Nephron progenitor cell (in vitro differentiated cells): ENCODE measurements around the gene PHLPP2.
A peak's percentile ranks its signal among the peaks of the same experiment; 100 is the strongest.

Experiments
- DNase-seq: peaks from one replicate; pipeline ENCODE4 v3.0.0; 2021
- H3K27ac Mint-ChIP-seq: 2 replicates; pipeline ENCODE4 v1.8.0; 2021; ENCODE audit warnings: mild to moderate bottlenecking, moderate library complexity, mixed read lengths
- H3K27me3 Mint-ChIP-seq: 2 replicates; pipeline ENCODE4 v1.8.0; 2021; ENCODE audit warnings: mild to moderate bottlenecking, low read depth, mixed read lengths; ENCODE audit not compliant: poor library complexity
- H3K36me3 Mint-ChIP-seq: 2 replicates; pipeline ENCODE4 v1.8.0; 2021; ENCODE audit warnings: low read depth, mixed read lengths
- H3K4me1 Mint-ChIP-seq: 2 replicates; pipeline ENCODE4 v1.8.0; 2021; ENCODE audit warnings: mixed read lengths
- H3K4me3 Mint-ChIP-seq: 2 replicates; pipeline ENCODE4 v1.8.0; 2021; ENCODE audit warnings: mild to moderate bottlenecking, moderate library complexity, mixed read lengths
- H3K9me3 Mint-ChIP-seq: 2 replicates; pipeline ENCODE4 v1.8.0; 2021; ENCODE audit warnings: mild to moderate bottlenecking, moderate library complexity, mixed read lengths
- CTCF ChIP-seq: fragments of 200-600 bp; sonication (generic); IDR thresholded peaks from 2 replicates; pipeline ENCODE4 v1.5.0; 2021; ENCODE audit warnings: antibody characterized with exemption

Gene PHLPP2

GRCh38 chr16:71724320-71724751 lies at the start of gene PHLPP2:
Gene PHLPP2, minus strand, starts transcription at chr16:71724701. Its CDS starts 9,906 bp downstream, at chr16:71714795.
- peaks cover 34% of the 10 kb centered on the region for H3K4me1 Mint-ChIP-seq
- no peak for TF ChIP-seq CTCF
- H3K9me3 Mint-ChIP-seq = no peaks in the 10 kb centered on the region
- peaks cover 24% of the 10 kb centered on the region for H3K27me3 Mint-ChIP-seq
- peak within 1 kb of the TSS; percentile 86 for H3K4me3 Mint-ChIP-seq
- no peak for DNase-seq
- H3K27ac Mint-ChIP-seq = no peak within 1 kb of the TSS
- H3K36me3 Mint-ChIP-seq = peaks cover 7% of the 10 kb centered on the region

- Mint-ChIP-seq H3K36me3 (peaks cover 64% of the 10 kb centered on the region), H3K4me3 (no peak overlapping the region), H3K27ac (no peak overlapping the region), H3K4me1 (no peaks in the 10 kb centered on the region), H3K27me3 (no peaks in the 10 kb centered on the region), H3K9me3 (no peaks in the 10 kb centered on the region)
- DNase-seq = no peak
- TF ChIP-seq CTCF = no peak
Observed at GRCh38 chr16:71771571-71771970, 47.1 kb upstream of the PHLPP2 start.

GRCh38 chr16:71769222-71769621 lies 44.7 kb upstream of the PHLPP2 start:
- no peak overlapping the region for H3K4me3 Mint-ChIP-seq
- no peak for TF ChIP-seq CTCF

GRCh38 chr16:71767060-71767900 lies 42.8 kb upstream of the PHLPP2 start:
- Mint-ChIP-seq H3K9me3 (no peaks in the 10 kb centered on the region), H3K4me3 (no peak overlapping the region), H3K36me3 (peaks cover 69% of the 10 kb centered on the region), H3K27me3 (no peaks in the 10 kb centered on the region), H3K4me1 (no peaks in the 10 kb centered on the region), H3K27ac (no peak overlapping the region)
- no peak for TF ChIP-seq CTCF
- no peak for DNase-seq

More at GRCh38 chr16:71769222-71769621, 44.7 kb upstream of the PHLPP2 start:
- H3K27ac Mint-ChIP-seq = no peak overlapping the region
- no peaks in the 10 kb centered on the region for H3K9me3 Mint-ChIP-seq
- no peaks in the 10 kb centered on the region for H3K4me1 Mint-ChIP-seq
- H3K36me3 Mint-ChIP-seq = peaks cover 62% of the 10 kb centered on the region
- no peaks in the 10 kb centered on the region for H3K27me3 Mint-ChIP-seq
- DNase-seq = no peak

GRCh38 chr16:71762186-71762585 lies 37.7 kb upstream of the PHLPP2 start:
- H3K36me3 Mint-ChIP-seq = peaks cover 62% of the 10 kb centered on the region
- no peaks in the 10 kb centered on the region for H3K27me3 Mint-ChIP-seq
- no peak overlapping the region for H3K4me3 Mint-ChIP-seq
- peak overlapping the region; percentile 13 for H3K27ac Mint-ChIP-seq
- H3K9me3 Mint-ChIP-seq = no peaks in the 10 kb centered on the region
- no peak for DNase-seq
- no peak for TF ChIP-seq CTCF
- no peaks in the 10 kb centered on the region for H3K4me1 Mint-ChIP-seq

- no peak for TF ChIP-seq CTCF
- H3K36me3 Mint-ChIP-seq = peaks cover 66% of the 10 kb centered on the region
- DNase-seq = no peak
- H3K27ac Mint-ChIP-seq = no peak overlapping the region
- H3K27me3 Mint-ChIP-seq = no peaks in the 10 kb centered on the region
- H3K9me3 Mint-ChIP-seq = no peaks in the 10 kb centered on the region
- no peaks in the 10 kb centered on the region for H3K4me1 Mint-ChIP-seq
- H3K4me3 Mint-ChIP-seq = no peak overlapping the region
Observed at GRCh38 chr16:71761097-71761496, 36.6 kb upstream of the PHLPP2 start.
